Measurements from ENCODE around the gene RTN4RL2.

GRCh38 chr11:57426929-57427726, 33.2 kb upstream of the RTN4RL2 start, which contains the start of gene SLC43A3:
- peak; percentile 86 for TF ChIP-seq POLR2AphosphoS5 (IDR thresholded peaks at IDR 0.05)
- TF ChIP-seq, protein P1, sequence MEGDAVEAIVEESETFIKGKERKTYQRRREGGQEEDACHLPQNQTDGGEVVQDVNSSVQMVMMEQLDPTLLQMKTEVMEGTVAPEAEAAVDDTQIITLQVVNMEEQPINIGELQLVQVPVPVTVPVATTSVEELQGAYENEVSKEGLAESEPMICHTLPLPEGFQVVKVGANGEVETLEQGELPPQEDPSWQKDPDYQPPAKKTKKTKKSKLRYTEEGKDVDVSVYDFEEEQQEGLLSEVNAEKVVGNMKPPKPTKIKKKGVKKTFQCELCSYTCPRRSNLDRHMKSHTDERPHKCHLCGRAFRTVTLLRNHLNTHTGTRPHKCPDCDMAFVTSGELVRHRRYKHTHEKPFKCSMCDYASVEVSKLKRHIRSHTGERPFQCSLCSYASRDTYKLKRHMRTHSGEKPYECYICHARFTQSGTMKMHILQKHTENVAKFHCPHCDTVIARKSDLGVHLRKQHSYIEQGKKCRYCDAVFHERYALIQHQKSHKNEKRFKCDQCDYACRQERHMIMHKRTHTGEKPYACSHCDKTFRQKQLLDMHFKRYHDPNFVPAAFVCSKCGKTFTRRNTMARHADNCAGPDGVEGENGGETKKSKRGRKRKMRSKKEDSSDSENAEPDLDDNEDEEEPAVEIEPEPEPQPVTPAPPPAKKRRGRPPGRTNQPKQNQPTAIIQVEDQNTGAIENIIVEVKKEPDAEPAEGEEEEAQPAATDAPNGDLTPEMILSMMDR (IDR thresholded peaks at IDR 0.05): no peak

Data from gastroesophageal sphincter (tissue), 3 donors.